GM18498 (cell line): ENCODE results near the gene IFT122.
"Not testable (repeated sequence)": the region's sequence is repeated elsewhere in the genome, so short reads cannot be mapped to it uniquely, and the experiment has no call there.

Experiments
- ATAC-seq: cut with Tn5 transposase; IDR thresholded peaks from one replicate; pipeline ENCODE4 v1.9.1; 2021; ENCODE audit warnings: mild to moderate bottlenecking, moderate library complexity; ENCODE audit not compliant: unreplicated experiment

The IFT122 gene

DNA sequence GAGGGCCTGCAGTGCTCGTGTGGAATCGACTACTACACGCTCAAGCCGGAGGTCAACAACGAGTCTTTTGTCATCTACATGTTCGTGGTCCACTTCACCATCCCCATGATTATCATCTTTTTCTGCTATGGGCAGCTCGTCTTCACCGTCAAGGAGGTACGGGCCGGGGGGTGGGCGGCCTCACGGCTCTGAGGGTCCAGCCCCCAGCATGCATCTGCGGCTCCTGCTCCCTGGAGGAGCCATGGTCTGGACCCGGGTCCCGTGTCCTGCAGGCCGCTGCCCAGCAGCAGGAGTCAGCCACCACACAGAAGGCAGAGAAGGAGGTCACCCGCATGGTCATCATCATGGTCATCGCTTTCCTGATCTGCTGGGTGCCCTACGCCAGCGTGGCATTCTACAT lies 92.2 kb downstream of the IFT122 start:
- ATAC-seq = no peak

DNA sequence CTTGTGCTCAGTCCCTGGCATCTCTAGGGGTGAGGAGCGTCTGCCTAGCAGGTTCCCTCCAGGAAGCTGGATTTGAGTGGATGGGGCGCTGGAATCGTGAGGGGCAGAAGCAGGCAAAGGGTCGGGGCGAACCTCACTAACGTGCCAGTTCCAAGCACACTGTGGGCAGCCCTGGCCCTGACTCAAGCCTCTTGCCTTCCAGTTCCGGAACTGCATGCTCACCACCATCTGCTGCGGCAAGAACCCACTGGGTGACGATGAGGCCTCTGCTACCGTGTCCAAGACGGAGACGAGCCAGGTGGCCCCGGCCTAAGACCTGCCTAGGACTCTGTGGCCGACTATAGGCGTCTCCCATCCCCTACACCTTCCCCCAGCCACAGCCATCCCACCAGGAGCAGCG lies 93.4 kb downstream of the IFT122 start:
- no peak for ATAC-seq

DNA sequence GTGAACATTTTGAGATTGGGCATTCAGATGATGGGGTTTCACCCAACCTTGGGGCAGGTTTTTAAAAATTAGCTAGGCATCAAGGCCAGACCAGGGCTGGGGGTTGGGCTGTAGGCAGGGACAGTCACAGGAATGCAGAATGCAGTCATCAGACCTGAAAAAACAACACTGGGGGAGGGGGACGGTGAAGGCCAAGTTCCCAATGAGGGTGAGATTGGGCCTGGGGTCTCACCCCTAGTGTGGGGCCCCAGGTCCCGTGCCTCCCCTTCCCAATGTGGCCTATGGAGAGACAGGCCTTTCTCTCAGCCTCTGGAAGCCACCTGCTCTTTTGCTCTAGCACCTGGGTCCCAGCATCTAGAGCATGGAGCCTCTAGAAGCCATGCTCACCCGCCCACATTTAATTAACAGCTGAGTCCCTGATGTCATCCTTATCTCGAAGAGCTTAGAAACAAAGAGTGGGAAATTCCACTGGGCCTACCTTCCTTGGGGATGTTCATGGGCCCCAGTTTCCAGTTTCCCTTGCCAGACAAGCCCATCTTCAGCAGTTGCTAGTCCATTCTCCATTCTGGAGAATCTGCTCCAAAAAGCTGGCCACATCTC lies 94.5 kb downstream of the IFT122 start:
- ATAC-seq = no peak

DNA sequence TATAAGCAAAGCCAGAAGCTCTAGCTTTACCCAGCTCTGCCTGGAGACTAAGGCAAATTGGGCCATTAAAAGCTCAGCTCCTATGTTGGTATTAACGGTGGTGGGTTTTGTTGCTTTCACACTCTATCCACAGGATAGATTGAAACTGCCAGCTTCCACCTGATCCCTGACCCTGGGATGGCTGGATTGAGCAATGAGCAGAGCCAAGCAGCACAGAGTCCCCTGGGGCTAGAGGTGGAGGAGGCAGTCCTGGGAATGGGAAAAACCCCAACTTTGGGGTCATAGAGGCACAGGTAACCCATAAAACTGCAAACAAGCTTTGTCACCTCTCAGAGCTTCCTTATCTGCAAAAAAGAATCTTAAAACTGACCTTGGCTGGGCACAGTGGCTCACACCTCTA lies 95.1 kb downstream of the IFT122 start:
- ATAC-seq = no peak

DNA sequence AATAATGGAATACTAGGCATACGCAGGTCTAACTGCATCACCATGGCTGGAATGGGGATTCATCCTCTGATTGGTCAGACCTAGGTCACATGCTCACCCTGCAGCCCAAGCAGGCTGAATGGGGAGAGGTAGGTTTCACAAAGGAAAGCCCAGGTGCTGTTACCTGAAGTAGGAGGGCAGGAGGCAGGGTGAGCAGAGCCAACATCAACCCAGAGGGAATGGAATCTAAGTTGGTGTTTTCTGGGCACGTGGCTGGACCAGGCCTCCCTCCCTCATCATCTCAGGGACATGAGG lies 96.3 kb downstream of the IFT122 start:
- ATAC-seq = no peak

DNA sequence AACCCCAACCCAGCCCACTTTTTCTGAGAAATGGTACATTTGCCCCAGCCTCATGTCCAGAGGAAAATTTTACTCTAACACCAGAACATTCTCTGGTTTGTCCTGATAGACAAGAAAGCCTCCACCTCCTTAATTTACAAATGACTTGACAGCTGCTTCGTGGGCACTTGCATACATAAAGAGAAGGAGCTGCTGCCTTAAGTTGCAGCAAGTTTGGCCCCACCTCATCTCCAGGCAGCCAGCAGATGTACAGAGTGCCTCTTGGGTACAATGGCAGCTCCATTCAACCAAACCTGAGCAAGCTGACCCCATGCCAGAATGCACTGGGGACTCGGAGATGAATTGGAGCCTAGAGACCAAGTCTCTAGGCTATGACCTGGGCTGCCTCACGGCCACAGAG lies 96.8 kb downstream of the IFT122 start:
- no peak for ATAC-seq

DNA sequence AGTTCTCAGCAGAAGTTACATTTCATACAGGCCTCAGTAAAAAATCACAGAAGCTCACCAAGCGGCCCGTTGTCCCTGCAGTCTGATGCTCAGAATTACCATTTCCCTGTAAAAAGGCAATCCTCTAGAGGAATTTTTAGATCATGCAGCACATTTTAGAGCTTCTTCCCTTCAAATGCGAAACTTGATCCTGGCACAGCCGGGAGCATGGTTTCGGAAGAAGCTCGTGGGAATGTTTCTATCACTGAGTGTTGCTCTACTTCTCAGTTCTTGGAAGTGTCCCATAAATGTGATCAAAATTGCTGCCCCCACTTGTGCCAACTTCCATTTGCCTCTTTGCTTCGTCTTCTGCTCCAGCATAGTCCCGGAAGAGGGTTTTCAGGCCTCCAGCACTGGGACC lies 99.2 kb downstream of the IFT122 start:
- no peak for ATAC-seq

DNA sequence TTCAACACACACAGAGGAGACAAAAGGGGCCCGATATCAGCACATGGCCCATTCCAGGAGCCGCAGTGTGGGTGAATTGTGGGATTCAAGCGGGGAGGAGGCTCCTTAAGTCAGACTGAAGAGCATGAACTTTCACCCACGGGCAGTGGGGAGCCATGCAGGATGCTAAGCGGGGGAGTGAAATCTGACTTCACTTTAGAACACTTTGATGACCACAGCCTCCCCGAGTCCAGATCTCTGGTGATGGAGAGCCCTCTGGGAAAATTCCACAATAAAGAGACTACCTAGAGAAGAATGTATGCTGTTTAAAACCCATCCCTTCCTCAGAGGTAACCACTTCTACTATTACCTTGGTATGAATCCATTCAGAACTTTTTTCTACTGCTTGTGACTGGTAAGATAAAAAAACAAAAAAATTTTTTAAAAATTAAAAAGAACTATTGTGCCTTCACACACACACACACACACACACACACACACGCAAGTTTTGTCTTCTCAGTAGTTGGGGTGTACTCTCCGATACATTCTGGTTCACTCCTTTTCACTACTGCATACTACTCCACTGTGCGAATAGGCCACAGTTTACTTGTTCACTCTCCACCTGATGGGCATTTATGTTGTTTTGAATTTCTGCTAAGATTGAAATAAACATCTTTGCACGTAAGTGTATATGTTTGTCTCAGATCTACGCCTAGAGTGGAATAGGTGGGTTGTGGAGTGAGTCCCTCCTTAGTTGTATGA lies 100.9 kb downstream of the IFT122 start:
- ATAC-seq = no peak

DNA sequence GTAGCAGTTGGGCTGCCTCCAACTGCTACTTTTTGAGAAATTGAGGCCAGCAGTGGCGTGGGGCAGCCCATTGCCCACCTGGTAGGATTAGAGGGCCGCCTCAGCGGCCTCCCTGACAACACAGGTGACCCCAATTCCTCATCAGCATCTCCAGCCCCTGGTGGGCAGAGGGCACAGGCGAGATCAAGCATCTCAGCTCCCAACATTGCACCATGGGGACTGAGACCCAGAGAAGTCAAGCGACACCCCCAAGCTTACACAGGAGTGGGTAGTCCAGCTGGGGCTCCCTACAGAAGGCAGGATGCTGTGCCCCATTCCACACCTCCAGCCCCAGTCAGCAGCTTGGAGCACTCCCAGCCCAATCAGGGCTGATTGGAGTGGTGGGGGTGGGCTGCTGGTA lies 102.7 kb downstream of the IFT122 start:
- ATAC-seq = no peak

DNA sequence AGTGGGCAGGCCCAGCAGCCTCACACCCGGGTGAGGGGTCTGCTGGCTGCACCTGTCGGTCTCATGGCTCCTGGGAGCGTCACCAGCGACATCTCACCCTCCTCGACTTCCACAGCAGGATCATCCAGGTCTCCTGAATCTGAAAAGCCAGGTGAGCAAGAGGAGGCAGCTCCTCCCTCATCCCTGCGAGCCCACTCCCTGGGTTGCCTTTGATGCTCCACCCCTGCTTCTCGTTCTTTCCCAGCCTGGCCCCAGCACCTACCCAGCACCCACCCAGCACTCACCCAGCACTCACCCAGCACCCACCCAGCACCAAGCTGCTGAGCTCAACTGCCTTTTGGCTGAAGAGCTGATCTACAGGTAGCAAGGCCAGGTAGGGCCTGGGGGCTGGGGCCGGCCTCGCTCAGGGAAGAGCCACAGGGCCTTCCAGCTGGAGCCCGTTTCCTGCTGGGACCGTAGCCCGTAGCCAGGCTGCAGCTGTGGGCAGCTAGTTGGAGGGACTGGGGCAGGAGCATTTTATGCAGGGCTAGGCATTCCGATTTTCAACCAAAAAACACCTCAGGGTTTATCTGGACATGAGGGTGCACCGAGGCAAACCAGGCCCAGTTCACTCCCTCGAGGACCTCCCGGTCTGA lies 103.2 kb downstream of the IFT122 start, which contains the start of gene H1-8:
Gene H1-8 (plus strand): TSS at position 20 of the 635 bp plus-strand sequence. CDS start 44 bp downstream, at position 64.
- no peak for ATAC-seq

DNA sequence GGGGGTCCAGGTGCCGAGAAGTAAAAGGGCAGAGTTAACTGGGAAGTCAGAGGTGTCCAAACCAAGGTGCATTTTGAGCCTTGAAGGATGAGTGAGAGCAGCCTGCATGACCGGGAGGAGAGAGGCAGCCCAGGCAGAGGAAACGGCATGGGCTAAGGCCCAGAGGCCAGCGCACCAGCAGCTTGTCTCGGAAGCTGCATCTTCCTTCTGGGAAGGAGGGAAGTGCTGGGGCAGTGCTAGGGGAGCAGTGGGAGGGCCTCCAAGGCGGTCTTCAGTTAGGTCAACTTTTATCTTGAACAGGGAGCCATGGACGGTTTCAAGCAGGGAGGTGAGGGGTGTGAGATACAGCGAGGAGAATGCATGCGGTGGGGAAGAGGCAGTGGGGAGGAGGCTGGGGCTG lies 104.0 kb downstream of the IFT122 start:
- no peak for ATAC-seq

DNA sequence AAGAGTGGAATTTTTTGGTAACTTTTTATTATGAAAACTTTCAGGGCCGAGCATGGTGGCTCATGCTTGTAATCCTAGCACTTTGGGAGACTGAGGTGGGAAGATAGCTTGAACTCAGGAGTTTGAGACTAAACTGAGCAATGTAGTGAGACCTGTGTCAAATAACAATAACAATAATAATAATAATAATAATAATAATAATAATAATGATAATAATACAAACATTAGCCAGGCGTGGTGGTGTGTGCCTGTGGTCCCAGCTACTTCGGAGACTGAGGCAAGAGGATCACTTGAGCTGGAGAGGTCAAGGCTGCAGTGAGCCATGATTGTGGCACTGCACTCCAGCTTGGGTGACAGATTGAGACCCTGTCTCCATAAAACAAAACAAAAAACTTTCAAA lies 105.9 kb downstream of the IFT122 start:
- ATAC-seq = not testable (repeated sequence)

DNA sequence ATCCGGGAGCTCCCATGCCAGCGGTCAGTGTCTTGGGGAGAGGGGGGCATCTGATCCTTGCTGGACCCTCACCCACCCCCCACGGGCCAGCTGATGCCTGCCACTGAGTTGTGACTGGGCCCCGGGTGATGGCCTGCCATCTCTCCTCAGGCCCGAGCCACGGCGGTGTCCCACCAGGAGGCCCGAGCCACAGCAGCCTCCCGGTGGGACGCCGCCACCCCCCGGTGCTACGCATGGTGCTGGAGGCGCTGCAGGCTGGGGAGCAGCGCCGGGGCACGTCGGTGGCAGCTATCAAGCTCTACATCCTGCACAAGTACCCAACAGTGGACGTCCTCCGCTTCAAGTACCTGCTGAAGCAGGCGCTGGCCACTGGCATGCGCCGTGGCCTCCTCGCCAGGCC lies 107.2 kb downstream of the IFT122 start:
- ATAC-seq = no peak

DNA sequence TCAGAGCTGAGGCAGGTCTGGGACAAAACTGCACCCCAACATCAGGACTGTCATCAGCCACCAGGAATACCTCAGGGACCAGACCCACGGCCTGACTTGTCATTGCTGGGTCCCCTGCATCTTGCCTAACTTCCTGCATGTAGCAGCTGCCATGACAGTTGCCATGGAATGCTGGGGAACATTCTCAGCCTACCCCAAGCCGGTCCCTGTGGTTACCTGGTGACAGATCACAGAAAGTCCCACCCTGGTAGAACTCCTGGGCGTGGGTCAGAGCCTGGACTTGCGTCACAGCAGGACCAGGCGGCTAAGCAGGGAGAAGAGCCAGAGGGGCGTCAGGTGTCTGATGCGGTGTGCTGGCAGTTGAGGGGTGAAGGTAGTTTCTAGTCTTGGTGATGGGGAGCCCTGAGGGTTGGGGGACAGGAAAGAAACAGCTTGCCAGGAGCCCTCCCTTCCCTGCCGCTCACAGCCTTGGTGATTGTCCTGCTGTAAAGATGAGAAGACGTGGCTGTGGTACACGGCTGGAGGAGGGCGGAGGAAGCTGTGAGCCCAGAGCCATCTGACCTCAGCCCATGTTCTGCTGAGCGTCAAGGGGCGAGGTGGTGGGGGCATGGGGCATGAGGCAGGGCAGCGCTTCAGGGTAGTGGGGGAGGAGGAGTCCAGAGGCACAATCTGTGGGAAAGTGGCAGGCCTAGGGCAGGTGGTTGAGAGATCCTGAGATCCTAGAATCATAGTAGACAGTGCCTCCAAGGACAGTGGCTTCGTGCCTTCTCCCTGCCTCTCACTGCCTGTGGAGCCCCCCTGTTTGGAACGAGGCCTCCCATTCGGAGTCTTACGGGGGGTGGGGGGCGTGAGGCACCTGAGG lies 108.3 kb downstream of the IFT122 start:
- no peak for ATAC-seq

DNA sequence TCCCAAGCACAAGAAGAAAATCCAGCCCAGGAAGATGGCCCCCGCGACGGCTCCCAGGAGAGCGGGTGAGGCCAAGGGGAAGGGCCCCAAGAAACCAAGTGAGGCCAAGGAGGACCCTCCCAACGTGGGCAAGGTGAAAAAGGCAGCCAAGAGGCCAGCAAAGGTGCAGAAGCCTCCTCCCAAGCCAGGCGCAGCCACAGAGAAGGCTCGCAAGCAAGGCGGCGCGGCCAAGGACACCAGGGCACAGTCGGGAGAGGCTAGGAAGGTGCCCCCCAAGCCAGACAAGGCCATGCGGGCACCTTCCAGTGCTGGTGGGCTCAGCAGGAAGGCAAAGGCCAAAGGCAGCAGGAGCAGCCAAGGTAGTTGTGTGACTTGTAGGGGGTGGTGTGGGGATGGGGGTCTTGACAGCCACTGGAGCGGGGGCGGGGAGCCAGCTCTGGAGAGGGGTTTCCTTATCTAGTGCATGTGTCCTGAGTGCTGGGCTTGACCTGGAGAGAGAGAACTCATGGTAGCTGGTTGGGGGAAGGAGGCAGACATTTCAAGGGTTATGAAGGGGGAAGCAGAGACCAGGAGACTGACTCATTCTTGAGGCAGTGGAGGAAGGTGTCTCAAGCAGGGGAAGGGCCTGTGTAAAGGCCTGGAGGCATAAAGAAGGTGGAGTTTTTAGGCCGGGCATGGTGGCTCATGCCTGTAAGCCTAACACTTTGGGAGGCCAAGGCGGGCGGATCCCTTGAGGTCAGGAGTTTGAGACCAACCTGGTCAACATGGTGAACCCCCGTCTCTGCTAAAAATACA lies 109.2 kb downstream of the IFT122 start:
- ATAC-seq = no peak

DNA sequence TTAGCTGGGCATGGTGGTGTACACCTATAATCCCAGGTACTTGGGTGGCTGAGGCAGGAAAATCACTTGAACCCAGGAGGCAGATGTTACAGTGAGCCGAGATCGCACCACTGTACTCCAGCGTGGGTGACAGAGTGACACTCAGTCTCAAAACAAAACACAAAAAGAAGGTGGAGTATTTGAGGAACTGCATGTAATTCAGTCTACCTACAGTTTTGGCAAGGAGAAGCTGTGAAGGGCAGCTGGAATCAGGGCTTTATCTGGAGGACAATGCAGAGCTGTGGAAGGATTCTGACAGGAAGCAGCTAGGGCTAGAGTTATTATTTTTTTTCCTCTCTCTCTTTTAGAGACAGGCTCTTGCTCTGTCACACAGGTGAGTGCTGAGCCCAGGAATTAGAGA lies 109.8 kb downstream of the IFT122 start:
- ATAC-seq = no peak

DNA sequence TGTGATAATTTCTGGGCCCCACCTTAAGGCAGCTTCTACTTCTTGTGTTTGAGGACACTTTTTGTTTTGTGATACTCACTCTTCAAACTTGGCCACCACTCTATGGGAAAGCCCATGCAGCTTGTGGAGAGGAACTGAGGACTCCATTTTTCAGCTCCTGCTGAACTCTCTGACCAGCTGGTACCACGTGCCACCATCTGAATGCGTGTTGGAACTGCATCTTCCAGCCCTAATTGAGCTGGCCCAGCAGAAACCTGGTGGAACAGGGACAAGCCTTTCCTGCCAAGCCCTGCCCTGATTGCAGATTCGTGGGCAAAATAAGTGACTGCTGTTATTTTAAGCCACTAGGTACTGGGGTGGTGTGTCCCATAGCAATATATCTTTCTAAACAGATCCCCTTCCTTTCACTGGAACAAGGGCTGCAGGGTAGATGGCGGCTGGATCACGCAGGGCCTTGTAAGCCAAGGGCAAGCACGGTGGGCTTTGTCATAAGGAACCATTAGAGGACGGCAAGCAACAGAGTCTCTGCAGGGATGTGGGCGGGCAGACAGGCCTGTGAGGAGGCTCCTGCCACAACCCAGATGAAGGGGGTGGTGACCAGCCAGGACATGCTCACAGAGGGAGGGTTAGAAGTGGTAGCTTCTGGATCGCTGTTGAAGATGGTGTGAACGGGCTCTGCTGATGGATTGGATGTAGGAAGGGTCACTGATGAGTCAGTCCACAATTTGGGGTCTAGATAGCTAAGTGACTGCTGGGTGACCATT lies 112.4 kb downstream of the IFT122 start:
- no peak for ATAC-seq

DNA sequence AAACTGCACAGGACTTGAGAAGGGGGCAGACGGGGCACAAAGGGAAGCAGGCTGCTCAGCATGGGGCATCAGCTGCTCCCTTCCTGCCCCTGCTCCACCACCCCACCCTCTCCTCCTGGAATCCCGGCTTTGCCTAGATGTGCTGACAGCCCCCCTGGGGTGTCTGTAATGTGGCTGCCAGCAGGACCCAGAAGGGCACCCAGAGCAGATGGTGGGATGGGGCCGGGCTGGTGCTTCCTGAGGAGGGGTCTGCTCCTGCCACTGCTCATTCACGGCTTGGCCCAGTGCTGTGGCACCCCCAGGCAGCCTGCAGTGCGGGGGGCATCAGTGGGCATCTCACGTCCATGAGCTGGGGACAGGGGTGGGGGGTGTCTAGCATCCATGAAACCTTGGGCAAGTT lies 113.1 kb downstream of the IFT122 start:
- no peak for ATAC-seq

DNA sequence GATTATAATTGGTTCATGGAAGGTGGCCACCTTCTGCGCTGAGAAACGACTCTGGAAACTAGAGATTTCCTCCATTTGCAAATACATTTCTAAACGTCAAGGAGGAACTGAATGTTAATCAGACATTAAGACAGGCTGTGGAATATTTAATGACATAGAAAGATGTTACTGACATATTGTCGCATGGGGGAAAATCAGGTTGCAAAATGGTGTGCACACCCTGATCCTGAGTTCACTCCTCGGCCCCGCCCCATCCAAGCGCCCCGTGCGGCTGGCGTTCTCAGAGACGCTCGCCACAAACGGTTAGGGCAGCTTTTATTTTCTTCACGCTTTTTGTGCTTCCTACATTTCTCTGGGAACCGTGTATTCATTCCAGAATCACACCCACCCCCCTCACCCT lies 113.7 kb downstream of the IFT122 start:
- ATAC-seq = no peak
